Panc1 (cell line): ENCODE results near the gene METTL24. TPM values are rescaled to one million over a fixed set of nuclear protein-coding genes. Genes with fewer than 3 reads are reported as not detected.

Experiments
- ATAC-seq: fragments of 200-7000 bp; cut with Tn5 transposase; 2 replicates; pipeline ENCODE4 v1.9.1; 2020; ENCODE audit warnings: mild to moderate bottlenecking, moderate library complexity
- BruUV-seq: library from RNA; stranded (reverse); fragments of 400-500 nt; replicated peaks from 2 replicates; lab custom pipeline; 2021; lab: Mats Ljungman, UMichigan
- CTCF ChIA-PET: fragments of 300-600 bp; sonication (Branson Sonifier 250); formaldehyde crosslinking; loops from one replicate; lab custom pipeline; 2022; ENCODE audit warnings: antibody characterized with exemption; lab: Charles Lee
- POLR2A ChIA-PET: fragments of 300-600 bp; sonication (Branson Sonifier 250); formaldehyde crosslinking; loops from one replicate; lab custom pipeline; 2022; ENCODE audit warnings: antibody characterized with exemption; lab: Charles Lee
- DNase-seq: peaks from one replicate; pipeline ENCODE4 v3.0.0-alpha.2; 2010; ENCODE audit warnings: low read depth, low spot score
- H3K27ac ChIP-seq: 2 replicates; pipeline ENCODE4 v1.5.1; 2011; ENCODE audit warnings: mild to moderate bottlenecking, low read length, inconsistent platforms
- H3K27me3 ChIP-seq: fragments of 200-500 bp; sonication (Bioruptor generic); 2 replicates; pipeline ENCODE4 v1.6.0; 2014; ENCODE audit warnings: low read length, inconsistent platforms; ENCODE audit not compliant: control insufficient read depth, insufficient read depth
- H3K36me3 ChIP-seq: fragments of 200-500 bp; sonication (Bioruptor generic); 2 replicates; pipeline ENCODE4 v1.5.1; 2014; ENCODE audit warnings: inconsistent platforms, mild to moderate bottlenecking, low read length, moderate library complexity; ENCODE audit not compliant: control insufficient read depth, insufficient read depth
- H3K4me1 ChIP-seq: 2 replicates; pipeline ENCODE4 v1.5.1; 2011; ENCODE audit warnings: inconsistent platforms, mild to moderate bottlenecking, low read length, moderate library complexity; ENCODE audit not compliant: control insufficient read depth, insufficient read depth
- H3K4me3 ChIP-seq, 2 experiments: 2 replicates each; pipeline ENCODE4 v1.5.1; 2011 to 2012; ENCODE audit warnings: low read depth in 2 of 2, low read length in 2 of 2, mild to moderate bottlenecking in 2 of 2, inconsistent platforms in 1 of 2, moderate library complexity in 1 of 2
- H3K9me3 ChIP-seq: fragments of 200-500 bp; sonication (Bioruptor generic); 2 replicates; pipeline ENCODE4 v1.5.1; 2014; ENCODE audit warnings: low read depth, mild to moderate bottlenecking, inconsistent platforms, low read length, moderate library complexity; ENCODE audit not compliant: control insufficient read depth, insufficient read depth
- POLR2AphosphoS5 ChIP-seq: IDR thresholded peaks from 2 replicates; pipeline ENCODE4 v1.6.1; 2012; ENCODE audit warnings: mild to moderate bottlenecking, low read depth, low read length, moderate library complexity
- REST ChIP-seq, 2 experiments: IDR thresholded peaks; 2 replicates each; pipeline ENCODE4 v1.6.1; 2011 to 2012; ENCODE audit warnings: low read depth in 2 of 2, control low read depth in 1 of 2, low read length in 1 of 2, mild to moderate bottlenecking in 1 of 2, moderate library complexity in 1 of 2; ENCODE audit not compliant: insufficient read depth in 1 of 2
- SIN3A ChIP-seq: IDR thresholded peaks from 2 replicates; pipeline ENCODE4 v1.6.1; 2012; ENCODE audit warnings: low read depth, mild to moderate bottlenecking, low read length, moderate library complexity, borderline replicate concordance; ENCODE audit not compliant: insufficient read depth
- TCF7L2 ChIP-seq: IDR thresholded peaks from 2 replicates; pipeline ENCODE4 v1.6.1; 2011; ENCODE audit warnings: mild to moderate bottlenecking, low read depth, low read length, inconsistent platforms
- in situ Hi-C: cut with HindIII; loops from 2 replicates; pipeline ENCODE4 v1.10.0; 2016; ENCODE audit warnings: low sequenced_read_pairs, low pct_unique_long_range_greater_than_20kb
- intact Hi-C: fragments of 100-400 bp; cut with micrococcal nuclease; formaldehyde crosslinking; loops from one replicate; pipeline ENCODE4 v1.10.0; 2022; ENCODE audit not compliant: unreplicated experiment
- total RNA-seq: library from RNA; stranded (reverse); gene quantifications from one replicate; pipeline ENCODE4 v1.2.1, GENCODE V29; 2021; ENCODE audit not compliant: unreplicated experiment
- TF ChIP-seq, protein P1 (sequence below): fragments of 450-650 bp; IDR thresholded peaks from 2 replicates; pipeline ENCODE4 v1.5.1; 2017; ENCODE audit warnings: mild to moderate bottlenecking

The METTL24 gene
- total RNA-seq, 1 experiment from 2014 or later: not detected

GRCh38 chr6:110271732-110272022 is 86.5 kb downstream of the METTL24 start:
- POLR2A ChIA-PET: no interaction called here
- no TSS peak for BruUV-seq

GRCh38 chr6:110270165-110270564 is 88.0 kb downstream of the METTL24 start:
- TF ChIP-seq REST (IDR thresholded peaks at IDR 0.05; ENCODE audit: insufficient read depth in 1 of 2, low read depth in 2 of 2, low read length in 1 of 2): no peak
- no peak for TF ChIP-seq TCF7L2
- TF ChIP-seq, protein P1, sequence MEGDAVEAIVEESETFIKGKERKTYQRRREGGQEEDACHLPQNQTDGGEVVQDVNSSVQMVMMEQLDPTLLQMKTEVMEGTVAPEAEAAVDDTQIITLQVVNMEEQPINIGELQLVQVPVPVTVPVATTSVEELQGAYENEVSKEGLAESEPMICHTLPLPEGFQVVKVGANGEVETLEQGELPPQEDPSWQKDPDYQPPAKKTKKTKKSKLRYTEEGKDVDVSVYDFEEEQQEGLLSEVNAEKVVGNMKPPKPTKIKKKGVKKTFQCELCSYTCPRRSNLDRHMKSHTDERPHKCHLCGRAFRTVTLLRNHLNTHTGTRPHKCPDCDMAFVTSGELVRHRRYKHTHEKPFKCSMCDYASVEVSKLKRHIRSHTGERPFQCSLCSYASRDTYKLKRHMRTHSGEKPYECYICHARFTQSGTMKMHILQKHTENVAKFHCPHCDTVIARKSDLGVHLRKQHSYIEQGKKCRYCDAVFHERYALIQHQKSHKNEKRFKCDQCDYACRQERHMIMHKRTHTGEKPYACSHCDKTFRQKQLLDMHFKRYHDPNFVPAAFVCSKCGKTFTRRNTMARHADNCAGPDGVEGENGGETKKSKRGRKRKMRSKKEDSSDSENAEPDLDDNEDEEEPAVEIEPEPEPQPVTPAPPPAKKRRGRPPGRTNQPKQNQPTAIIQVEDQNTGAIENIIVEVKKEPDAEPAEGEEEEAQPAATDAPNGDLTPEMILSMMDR: no peak
- no peak for TF ChIP-seq SIN3A
- no peak for TF ChIP-seq POLR2AphosphoS5
- ChIA-PET POLR2A (interaction anchor here (0.6 kb wide), 1 partner anchor 121 kb away, joined by 8 read pairs; no protein-coding TSS in a partner anchor), CTCF (no interaction called here)
- Histone ChIP-seq H3K27ac (no peak overlapping the region), H3K4me3 (no peak overlapping the region), H3K4me1 (no peaks in the 10 kb centered on the region), H3K9me3 (no peaks in the 10 kb centered on the region), H3K36me3 (no peaks in the 10 kb centered on the region), H3K27me3 (peaks cover 11% of the 10 kb centered on the region)
- intact Hi-C loops: no loop called here
- ATAC-seq (no peak), DNase-seq (no peak)
- in situ Hi-C loops: no loop called here
- BruUV-seq: no TSS peak

More at GRCh38 chr6:110271732-110272022, 86.5 kb downstream of the METTL24 start:
- CTCF ChIA-PET: no interaction called here
- in situ Hi-C loops (no loop called here), intact Hi-C loops (no loop called here)
- no peak for TF ChIP-seq SIN3A
- no peak for TF ChIP-seq POLR2AphosphoS5
- TF ChIP-seq, protein P1: no peak
- TF ChIP-seq TCF7L2: no peak
- no peak for TF ChIP-seq REST (IDR thresholded peaks at IDR 0.05; ENCODE audit: insufficient read depth in 1 of 2, low read depth in 2 of 2, low read length in 1 of 2)
- H3K27ac ChIP-seq: no peak overlapping the region
- H3K4me3 ChIP-seq: no peak overlapping the region
- H3K27me3 ChIP-seq: peaks cover 9% of the 10 kb centered on the region
- H3K36me3 ChIP-seq: no peaks in the 10 kb centered on the region
- H3K9me3 ChIP-seq: no peaks in the 10 kb centered on the region
- no peak for DNase-seq
- H3K4me1 ChIP-seq: no peaks in the 10 kb centered on the region
- ATAC-seq: no peak
